ENCODE results near the gene ZNF319. TPM values are rescaled to one million over a fixed set of nuclear protein-coding genes. Genes with fewer than 3 reads are reported as not detected.

Gene ZNF319
- total and polyA plus RNA-seq, 2 of the 13 experiments (the other 11 are each of a cell fraction or from before 2014, with no cell fraction given) = 2.4 to 3.6 TPM

DNA sequence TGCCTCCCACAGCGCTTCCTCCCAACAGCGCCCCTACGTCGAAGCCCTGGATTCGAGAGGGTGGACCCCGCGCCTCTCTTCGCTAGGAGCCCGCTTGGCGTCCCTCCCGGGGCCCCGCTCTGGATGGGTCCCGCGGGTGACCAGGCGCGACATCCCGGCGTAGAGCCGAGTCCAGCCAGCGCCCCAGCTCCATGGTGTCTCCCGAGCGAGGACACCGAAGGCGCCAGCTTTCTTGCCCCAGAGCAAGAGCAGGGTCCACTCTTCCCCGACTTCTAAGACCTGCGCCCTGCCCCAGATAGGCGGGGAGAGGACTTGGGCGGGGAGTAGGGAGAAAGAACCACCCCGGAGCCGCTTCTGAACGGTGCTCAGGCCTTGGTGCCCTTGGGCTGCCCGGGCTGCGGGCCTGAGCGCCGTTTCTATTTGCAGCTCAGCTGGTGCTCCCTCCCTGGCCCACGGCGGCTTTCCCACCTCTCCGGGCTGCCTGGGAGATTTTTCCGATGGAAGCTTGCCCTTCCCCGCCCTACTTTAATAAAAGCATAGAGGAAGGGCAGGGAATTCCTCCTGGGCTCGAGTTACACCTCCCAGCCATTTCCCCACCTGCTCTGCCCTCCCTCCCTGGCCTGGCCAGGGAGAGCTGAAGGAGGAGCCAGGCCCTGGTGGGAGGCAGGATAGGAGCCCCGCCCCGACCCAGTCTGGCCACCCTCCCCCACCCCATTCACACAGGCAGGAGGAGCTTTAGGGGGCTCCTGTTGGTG is 26.9 kb upstream of the ZNF319 start (continued):
- TF ChIP-seq ZBTB4 (CRISPR knock-in tag; IDR thresholded peaks at IDR 0.05; ENCODE audit: borderline replicate concordance) (no peak), ZNF138 (CRISPR knock-in tag; IDR thresholded peaks at IDR 0.05; ENCODE audit: low read depth) (no peak), ELF4 (CRISPR knock-in tag; IDR thresholded peaks at IDR 0.05; ENCODE audit: borderline replicate concordance) (no peak), ZNF263 (CRISPR knock-in tag; IDR thresholded peaks at IDR 0.05) (peak; percentile 87), ZSCAN20 (CRISPR knock-in tag; IDR thresholded peaks at IDR 0.05; ENCODE audit: borderline replicate concordance) (no peak), USF2 (IDR thresholded peaks at IDR 0.05; ENCODE audit: low read depth, low read length) (no peak), USF2 (CRISPR knock-in tag; IDR thresholded peaks at IDR 0.05; ENCODE audit: borderline replicate concordance) (no peak), KAT2B (IDR thresholded peaks at IDR 0.05; ENCODE audit: borderline replicate concordance, low read depth, low read length) (no peak), PBX3 (CRISPR knock-in tag; IDR thresholded peaks at IDR 0.05; ENCODE audit: borderline replicate concordance) (no peak), ZNF337 (CRISPR knock-in tag; IDR thresholded peaks at IDR 0.05; ENCODE audit: borderline replicate concordance, low read depth) (no peak; the same call in 1 of the 2 replicates), MTF2 (CRISPR knock-in tag; IDR thresholded peaks at IDR 0.05; ENCODE audit: borderline replicate concordance) (peak; percentile 22; the same call in 1 of the 2 replicates), JUND (CRISPR knock-in tag; IDR thresholded peaks at IDR 0.05) (no peak), AFF4 (CRISPR knock-in tag; IDR thresholded peaks at IDR 0.05) (no peak), RNF2 (conservative IDR thresholded peaks at IDR 0.05; ENCODE audit: low read depth) (no peak), SPEN (CRISPR knock-in tag; IDR thresholded peaks at IDR 0.05; ENCODE audit: low read depth) (no peak; the same call in 1 of the 2 replicates), ZNF615 (CRISPR knock-in tag; IDR thresholded peaks at IDR 0.05; ENCODE audit: borderline replicate concordance) (peak; percentile 54; the same call in 1 of the 2 replicates), FOXP1 (IDR thresholded peaks at IDR 0.05) (no peak), FOXP1 (CRISPR knock-in tag; IDR thresholded peaks at IDR 0.05) (no peak), NR3C1 (CRISPR knock-in tag; IDR thresholded peaks at IDR 0.05) (no peak)
